Activated T-helper 1 cell treated with anti-CD3 and anti-CD28 coated beads, Interleukin-12 subunit alpha, Interleukin-12 subunit beta, Interleukin-2, Interleukin-4 antibody, amounts not matched to agents 30 ng/mL and 10 ng/mL and 1 ng/mL, durations not matched to agents 14 hours and 24 hours and 36 hours (primary cell): ENCODE measurements around the gene PRKCA. TPM values are rescaled to one million over a fixed set of nuclear protein-coding genes. Genes with fewer than 3 reads are reported as not detected.
"Not testable (repeated sequence)": the region's sequence is repeated elsewhere in the genome, so short reads cannot be mapped to it uniquely, and the experiment has no call there.

ENCODE experiments used
- DNase-seq: peaks from one replicate; pipeline ENCODE4 v3.0.0; 2021; ENCODE audit warnings: low spot score
- H3K27ac Mint-ChIP-seq: one replicate; pipeline ENCODE4 v1.8.0; 2021; ENCODE audit warnings: mild to moderate bottlenecking, mixed read lengths
- H3K27me3 Mint-ChIP-seq: one replicate; pipeline ENCODE4 v1.8.0; 2022; ENCODE audit warnings: mild to moderate bottlenecking, moderate library complexity, mixed read lengths; ENCODE audit not compliant: insufficient read depth
- H3K36me3 Mint-ChIP-seq: one replicate; pipeline ENCODE4 v1.8.0; 2021; ENCODE audit warnings: low read depth, mixed read lengths
- H3K4me1 Mint-ChIP-seq: one replicate; pipeline ENCODE4 v1.8.0; 2021; ENCODE audit warnings: low read depth, mixed read lengths
- H3K4me3 Mint-ChIP-seq: one replicate; pipeline ENCODE4 v1.8.0; 2021; ENCODE audit warnings: mild to moderate bottlenecking, moderate library complexity, mixed read lengths
- H3K9me3 Mint-ChIP-seq: one replicate; pipeline ENCODE4 v1.8.0; 2021; ENCODE audit warnings: mixed read lengths
- intact Hi-C: fragments of 100-400 bp; cut with micrococcal nuclease; formaldehyde crosslinking; loops from one replicate; pipeline ENCODE4 v1.15.1; 2024
- total RNA-seq: library from RNA; stranded (reverse); gene quantifications from 2 replicates; pipeline ENCODE4 v1.2.3, GENCODE V29; 2022

Gene PRKCA
- total RNA-seq, 1 donor from 2014 or later: 157 TPM

GRCh38 chr17:66387392-66387981, 85.1 kb downstream of the PRKCA start:
- intact Hi-C loops: no loop called here
- Mint-ChIP-seq H3K4me1 (peaks cover 62% of the 10 kb centered on the region), H3K27me3 (no peaks in the 10 kb centered on the region), H3K36me3 (peaks cover 38% of the 10 kb centered on the region), H3K9me3 (no peaks in the 10 kb centered on the region), H3K4me3 (no peak overlapping the region), H3K27ac (no peak overlapping the region)
- DNase-seq: no peak

- intact Hi-C loops: no loop called here
- H3K9me3 Mint-ChIP-seq: peaks cover 10% of the 10 kb centered on the region
- no peak for DNase-seq
- H3K36me3 Mint-ChIP-seq: peaks cover 37% of the 10 kb centered on the region
- H3K27ac Mint-ChIP-seq: no peak overlapping the region
- no peak overlapping the region for H3K4me3 Mint-ChIP-seq
- peaks cover 66% of the 10 kb centered on the region for H3K4me1 Mint-ChIP-seq
- no peaks in the 10 kb centered on the region for H3K27me3 Mint-ChIP-seq
Measured at GRCh38 chr17:66392783-66393437, 90.5 kb downstream of the PRKCA start.

- peaks cover 78% of the 10 kb centered on the region for H3K4me1 Mint-ChIP-seq
- no peaks in the 10 kb centered on the region for H3K27me3 Mint-ChIP-seq
- no peak overlapping the region for H3K4me3 Mint-ChIP-seq
- H3K27ac Mint-ChIP-seq: peak overlapping the region; percentile 33
- DNase-seq: no peak
- H3K9me3 Mint-ChIP-seq: peaks cover 12% of the 10 kb centered on the region
- H3K36me3 Mint-ChIP-seq: peaks cover 34% of the 10 kb centered on the region
- intact Hi-C loops: loop anchor here (5.0 kb wide), 1 partner anchor 236 kb away; no protein-coding TSS in a partner anchor
Measured at GRCh38 chr17:66395961-66396360, 93.5 kb downstream of the PRKCA start.

- Mint-ChIP-seq H3K27ac (peak overlapping the region; percentile 69), H3K4me1 (peaks cover 80% of the 10 kb centered on the region), H3K36me3 (peaks cover 37% of the 10 kb centered on the region), H3K27me3 (no peaks in the 10 kb centered on the region), H3K4me3 (no peak overlapping the region), H3K9me3 (peaks cover 17% of the 10 kb centered on the region)
- intact Hi-C loops: loop anchor here (5.0 kb wide), 1 partner anchor 235 kb away; no protein-coding TSS in a partner anchor
- no peak for DNase-seq
Measured at GRCh38 chr17:66397486-66397885, 95.1 kb downstream of the PRKCA start.

- intact Hi-C loops: loop anchor here (2.0 to 5.0 kb wide), 2 partner anchors 17 to 234 kb away; no protein-coding TSS in a partner anchor
- Mint-ChIP-seq H3K4me3 (peak overlapping the region; percentile 63), H3K36me3 (peaks cover 37% of the 10 kb centered on the region), H3K27ac (peak overlapping the region; percentile 84), H3K27me3 (no peaks in the 10 kb centered on the region), H3K4me1 (peaks cover 80% of the 10 kb centered on the region), H3K9me3 (peaks cover 17% of the 10 kb centered on the region)
- no peak for DNase-seq
Measured at GRCh38 chr17:66398059-66398458, 95.6 kb downstream of the PRKCA start.

- peaks cover 17% of the 10 kb centered on the region for H3K9me3 Mint-ChIP-seq
- H3K36me3 Mint-ChIP-seq: peaks cover 37% of the 10 kb centered on the region
Measured at GRCh38 chr17:66398617-66399016, 96.2 kb downstream of the PRKCA start.

GRCh38 chr17:66399441-66399840, 97.0 kb downstream of the PRKCA start:
- H3K4me3 Mint-ChIP-seq: peak overlapping the region; percentile 73
- H3K27me3 Mint-ChIP-seq: no peaks in the 10 kb centered on the region
- DNase-seq: peak; percentile 13

More at GRCh38 chr17:66398617-66399016, 96.2 kb downstream of the PRKCA start:
- Mint-ChIP-seq H3K27ac (peak overlapping the region; percentile 84), H3K4me3 (peak overlapping the region; percentile 63), H3K4me1 (peaks cover 86% of the 10 kb centered on the region), H3K27me3 (no peaks in the 10 kb centered on the region)
- intact Hi-C loops: loop anchor here (1.0 to 5.0 kb wide), 9 partner anchors 9 to 234 kb away; no protein-coding TSS in a partner anchor
- DNase-seq: no peak

GRCh38 chr17:66400041-66400688, 97.8 kb downstream of the PRKCA start:
- intact Hi-C loops, DNase-seq: not testable (repeated sequence)

More at GRCh38 chr17:66399441-66399840, 97.0 kb downstream of the PRKCA start:
- Mint-ChIP-seq H3K36me3 (peaks cover 30% of the 10 kb centered on the region), H3K9me3 (peaks cover 12% of the 10 kb centered on the region), H3K27ac (peak overlapping the region; percentile 84), H3K4me1 (peaks cover 89% of the 10 kb centered on the region)
- intact Hi-C loops: loop anchor here (1.0 to 5.0 kb wide), 9 partner anchors 8 to 233 kb away; no protein-coding TSS in a partner anchor

GRCh38 chr17:66400698-66401097, 98.3 kb downstream of the PRKCA start:
- Mint-ChIP-seq H3K9me3 (peaks cover 8% of the 10 kb centered on the region), H3K36me3 (peaks cover 23% of the 10 kb centered on the region), H3K27me3 (no peaks in the 10 kb centered on the region), H3K4me3 (peak overlapping the region; percentile 23), H3K4me1 (peaks cover 88% of the 10 kb centered on the region), H3K27ac (peak overlapping the region; percentile 84)
- no peak for DNase-seq
- intact Hi-C loops: no loop called here

More at GRCh38 chr17:66400041-66400688, 97.8 kb downstream of the PRKCA start:
- not testable (repeated sequence) for H3K9me3 Mint-ChIP-seq, H3K27me3 Mint-ChIP-seq
- Mint-ChIP-seq H3K4me3 (peak overlapping the region; percentile 17), H3K36me3 (peaks cover 23% of the 10 kb centered on the region), H3K27ac (peak overlapping the region; percentile 84), H3K4me1 (peaks cover 88% of the 10 kb centered on the region)

- intact Hi-C loops: no loop called here
- peak overlapping the region; percentile 76 for H3K27ac Mint-ChIP-seq
- H3K9me3 Mint-ChIP-seq: peaks cover 8% of the 10 kb centered on the region
- peaks cover 23% of the 10 kb centered on the region for H3K36me3 Mint-ChIP-seq
- H3K4me1 Mint-ChIP-seq: peaks cover 88% of the 10 kb centered on the region
- H3K27me3 Mint-ChIP-seq: no peaks in the 10 kb centered on the region
- peak overlapping the region; percentile 23 for H3K4me3 Mint-ChIP-seq
- DNase-seq: no peak
Measured at GRCh38 chr17:66401364-66401763, 99.0 kb downstream of the PRKCA start.

- Mint-ChIP-seq H3K36me3 (peaks cover 19% of the 10 kb centered on the region), H3K4me3 (peak overlapping the region; percentile 56), H3K27me3 (no peaks in the 10 kb centered on the region), H3K27ac (peak overlapping the region; percentile 80), H3K4me1 (peaks cover 91% of the 10 kb centered on the region), H3K9me3 (peaks cover 8% of the 10 kb centered on the region)
- DNase-seq: no peak
- intact Hi-C loops: no loop called here
Measured at GRCh38 chr17:66403846-66404556, 101.6 kb downstream of the PRKCA start.

- Mint-ChIP-seq H3K27ac (peak overlapping the region; percentile 87), H3K9me3 (peaks cover 5% of the 10 kb centered on the region), H3K4me3 (peak overlapping the region; percentile 81), H3K4me1 (peaks cover 75% of the 10 kb centered on the region), H3K27me3 (no peaks in the 10 kb centered on the region), H3K36me3 (peaks cover 16% of the 10 kb centered on the region)
- DNase-seq: no peak
- intact Hi-C loops: no loop called here
Measured at GRCh38 chr17:66405836-66406677, 103.6 kb downstream of the PRKCA start.
